Bronchus fibroblast of lung (primary cell): Measurements from ENCODE around the gene UBN2. TPM values are rescaled to one million over a fixed set of nuclear protein-coding genes. Genes with fewer than 3 reads are reported as not detected.

Source experiments
- total RNA-seq: library from RNA; depleted of rRNA; stranded (reverse); fragments of >200 nt; gene quantifications from 2 replicates; pipeline ENCODE4 v1.2.3, GENCODE V29; 2015

Gene UBN2
- 0.89 and 1.3 TPM in 2 replicates for total RNA-seq

GRCh38 chr7:139230774-139231512 is at the start of gene UBN2:
Gene UBN2, plus strand, starts transcription at chr7:139231237. Its CDS starts 248 bp downstream, at chr7:139231485.

GRCh38 chr7:139341058-139341775 is 110.2 kb downstream of the UBN2 start, which contains the start of gene FMC1:
Gene FMC1, plus strand, starts transcription at chr7:139341337. Its CDS starts 48 bp downstream, at chr7:139341385.

Other genes with a start within 250 kb of the UBN2 start
- gene KIAA1549, start 249.8 kb upstream of the UBN2 start, total RNA-seq: 0.67 and 1.0 TPM in 2 replicates
- gene ZC3HAV1L, start 195.2 kb upstream of the UBN2 start, total RNA-seq: 3.9 and 4.6 TPM in 2 replicates
- gene ZC3HAV1, start 121.5 kb upstream of the UBN2 start, total RNA-seq: 19.3 and 22.0 TPM in 2 replicates
- gene FMC1, start 110.1 kb downstream of the UBN2 start, total RNA-seq: 10.1 and 12.1 TPM in 2 replicates
- gene LUC7L2, start 128.7 kb downstream of the UBN2 start, total RNA-seq: 25.0 and 30.9 TPM in 2 replicates